PFSK-1 (cell line): ENCODE results near the gene WDR38.

ENCODE experiments used
- FOXP2 ChIP-seq: optimal IDR thresholded peaks from 2 replicates; pipeline ENCODE3; 2011; ENCODE audit warnings: borderline replicate concordance, control low read depth, inconsistent platforms; ENCODE audit not compliant: insufficient read depth; ENCODE audit errors: extremely low read length, extremely low read depth
- POLR2AphosphoS5 ChIP-seq: IDR thresholded peaks from 2 replicates; pipeline ENCODE4 v1.6.1; 2012; ENCODE audit warnings: low read depth, mild to moderate bottlenecking, control low read depth, low read length, moderate library complexity
- SIN3A ChIP-seq: IDR thresholded peaks from 2 replicates; pipeline ENCODE4 v1.6.1; 2012; ENCODE audit warnings: mild to moderate bottlenecking, low read length, moderate library complexity, borderline replicate concordance; ENCODE audit not compliant: insufficient read depth
- TAF1 ChIP-seq: IDR thresholded peaks from 2 replicates; pipeline ENCODE4 v1.6.1; 2012; ENCODE audit warnings: low read length, control low read depth, borderline replicate concordance; ENCODE audit not compliant: insufficient read depth
- TF ChIP-seq, protein P1 (sequence below), 2 experiments: IDR thresholded peaks; 2 replicates each; pipeline versions ENCODE4 v1.6.1 to v1.8.0; 2011 to 2012; ENCODE audit warnings: low read depth in 2 of 2, low read length in 2 of 2, control low read depth in 1 of 2, inconsistent platforms in 1 of 2, mild to moderate bottlenecking in 1 of 2, moderate library complexity in 1 of 2; ENCODE audit not compliant: insufficient read depth in 1 of 2

- TF ChIP-seq, protein P1, sequence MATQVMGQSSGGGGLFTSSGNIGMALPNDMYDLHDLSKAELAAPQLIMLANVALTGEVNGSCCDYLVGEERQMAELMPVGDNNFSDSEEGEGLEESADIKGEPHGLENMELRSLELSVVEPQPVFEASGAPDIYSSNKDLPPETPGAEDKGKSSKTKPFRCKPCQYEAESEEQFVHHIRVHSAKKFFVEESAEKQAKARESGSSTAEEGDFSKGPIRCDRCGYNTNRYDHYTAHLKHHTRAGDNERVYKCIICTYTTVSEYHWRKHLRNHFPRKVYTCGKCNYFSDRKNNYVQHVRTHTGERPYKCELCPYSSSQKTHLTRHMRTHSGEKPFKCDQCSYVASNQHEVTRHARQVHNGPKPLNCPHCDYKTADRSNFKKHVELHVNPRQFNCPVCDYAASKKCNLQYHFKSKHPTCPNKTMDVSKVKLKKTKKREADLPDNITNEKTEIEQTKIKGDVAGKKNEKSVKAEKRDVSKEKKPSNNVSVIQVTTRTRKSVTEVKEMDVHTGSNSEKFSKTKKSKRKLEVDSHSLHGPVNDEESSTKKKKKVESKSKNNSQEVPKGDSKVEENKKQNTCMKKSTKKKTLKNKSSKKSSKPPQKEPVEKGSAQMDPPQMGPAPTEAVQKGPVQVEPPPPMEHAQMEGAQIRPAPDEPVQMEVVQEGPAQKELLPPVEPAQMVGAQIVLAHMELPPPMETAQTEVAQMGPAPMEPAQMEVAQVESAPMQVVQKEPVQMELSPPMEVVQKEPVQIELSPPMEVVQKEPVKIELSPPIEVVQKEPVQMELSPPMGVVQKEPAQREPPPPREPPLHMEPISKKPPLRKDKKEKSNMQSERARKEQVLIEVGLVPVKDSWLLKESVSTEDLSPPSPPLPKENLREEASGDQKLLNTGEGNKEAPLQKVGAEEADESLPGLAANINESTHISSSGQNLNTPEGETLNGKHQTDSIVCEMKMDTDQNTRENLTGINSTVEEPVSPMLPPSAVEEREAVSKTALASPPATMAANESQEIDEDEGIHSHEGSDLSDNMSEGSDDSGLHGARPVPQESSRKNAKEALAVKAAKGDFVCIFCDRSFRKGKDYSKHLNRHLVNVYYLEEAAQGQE (IDR thresholded peaks at IDR 0.05; ENCODE audit: insufficient read depth in 1 of 2, low read depth in 2 of 2, low read length in 2 of 2) = no peak
- TF ChIP-seq POLR2AphosphoS5 (no peak), TAF1 (no peak), SIN3A (no peak), FOXP2 (no peak)
Measured at GRCh38 chr9:124843456-124844034, 9.7 kb upstream of the WDR38 start.
